Stimulated activated CD8-positive, alpha-beta memory T cell treated with anti-CD3 and anti-CD28 coated beads, Interleukin-15, amount 100 ng/mL, for 48 hours (primary cell): ENCODE data around the gene MMS19.
"Not testable (repeated sequence)": the region's sequence is repeated elsewhere in the genome, so short reads cannot be mapped to it uniquely, and the experiment has no call there.

Experiments
- DNase-seq, 2 donors: peaks; one replicate each; pipeline ENCODE4 v3.0.0-alpha.2; 2020; ENCODE audit warnings: low read depth in 2 of 2

The MMS19 gene

DNA sequence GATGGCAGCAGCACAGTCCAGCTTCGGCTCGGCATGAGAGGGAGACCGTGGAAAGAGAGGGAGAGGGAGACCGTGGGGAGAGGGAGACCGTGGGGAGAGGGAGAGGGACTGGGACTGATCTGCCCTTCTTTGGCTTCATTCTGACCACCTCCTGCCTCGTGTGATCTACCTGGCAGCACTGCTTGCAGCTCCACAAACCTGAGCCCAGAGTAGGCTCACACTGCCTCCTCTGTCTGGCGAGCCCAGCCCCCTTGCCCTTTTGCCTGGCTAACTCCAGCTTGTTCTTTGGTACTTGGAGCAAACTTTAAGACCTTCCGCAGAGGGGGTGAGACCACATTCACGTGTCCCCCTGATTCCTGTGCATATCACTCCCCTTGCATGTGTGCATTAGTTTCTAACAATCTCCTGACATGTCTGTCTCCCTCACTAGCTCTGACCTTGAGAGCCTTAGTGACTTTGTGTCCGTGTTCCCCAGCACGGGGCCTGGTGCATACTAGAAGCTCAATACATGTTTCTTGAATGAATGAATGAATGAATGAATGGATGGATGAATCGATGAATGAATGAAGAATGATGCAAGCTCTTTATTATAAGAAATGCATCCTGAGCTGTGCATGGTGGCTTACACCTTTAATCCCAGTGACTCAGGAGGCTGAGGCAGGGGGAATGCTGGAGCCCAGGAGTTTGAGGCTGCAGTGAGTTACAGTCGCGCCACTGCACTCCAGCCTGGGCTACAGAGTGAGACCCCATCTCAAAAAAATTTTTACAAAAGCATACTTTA is 31.7 kb upstream of the MMS19 start:
- no peak for DNase-seq

DNA sequence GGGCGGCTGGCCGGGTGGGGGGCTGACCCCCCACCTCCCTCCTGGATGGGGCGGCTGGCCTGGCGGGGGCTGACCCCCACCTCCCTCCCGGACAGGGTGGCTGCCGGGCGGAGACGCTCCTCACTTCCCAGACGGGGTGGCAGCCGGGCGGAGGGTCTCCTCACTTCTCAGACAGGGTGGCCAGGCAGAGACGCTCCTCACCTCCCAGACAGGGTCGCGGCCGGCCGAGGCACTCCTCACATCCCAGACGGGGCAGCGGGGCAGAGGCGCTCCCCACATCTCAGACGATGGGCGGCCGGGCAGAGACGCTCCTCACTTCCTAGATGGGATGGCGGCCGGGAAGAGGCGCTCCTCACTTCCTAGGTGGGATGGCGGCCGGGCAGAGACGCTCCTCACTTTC is 30.7 kb upstream of the MMS19 start:
- DNase-seq, result not testable (repeated sequence)

DNA sequence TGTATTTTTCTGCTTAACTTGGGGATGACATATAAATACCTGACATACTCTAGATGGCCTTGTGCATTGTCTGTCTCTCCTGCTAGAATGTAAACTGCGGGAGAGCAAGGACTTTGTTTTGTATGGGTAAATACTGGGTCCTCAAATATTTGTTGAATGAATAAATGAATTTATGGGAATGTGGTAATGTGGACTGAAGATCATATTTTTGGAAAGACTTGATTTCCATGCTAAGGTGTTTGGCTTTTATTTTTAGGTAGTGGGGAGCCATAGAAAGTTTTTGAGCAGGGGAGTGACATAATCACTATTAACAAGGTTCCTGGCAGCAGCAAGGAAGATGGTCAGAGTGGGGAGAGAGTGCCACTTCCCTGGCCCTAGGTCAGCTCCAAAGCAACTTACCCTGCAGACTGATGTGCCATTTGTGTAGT is 27.5 kb upstream of the MMS19 start:
- DNase-seq, result no peak

DNA sequence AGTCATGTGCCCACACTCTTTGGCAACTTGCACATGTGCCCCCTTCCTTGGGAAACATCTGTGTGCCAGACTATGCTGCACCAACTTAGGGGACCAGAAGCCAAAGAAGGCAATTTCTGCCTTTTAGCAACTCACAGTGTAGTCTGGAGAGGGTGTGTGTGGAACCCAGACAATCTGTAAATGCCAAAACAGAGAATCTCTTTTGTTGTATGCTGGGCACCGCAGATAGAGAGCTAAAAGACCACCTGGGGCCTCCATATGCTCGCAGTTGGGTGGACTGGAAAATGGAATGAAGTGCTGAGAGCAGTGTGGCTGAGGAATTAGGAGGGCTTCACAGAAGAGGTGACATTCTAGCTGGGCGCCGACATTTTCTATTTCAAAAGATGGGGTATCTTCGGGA is 26.9 kb upstream of the MMS19 start:
- DNase-seq, result no peak

DNA sequence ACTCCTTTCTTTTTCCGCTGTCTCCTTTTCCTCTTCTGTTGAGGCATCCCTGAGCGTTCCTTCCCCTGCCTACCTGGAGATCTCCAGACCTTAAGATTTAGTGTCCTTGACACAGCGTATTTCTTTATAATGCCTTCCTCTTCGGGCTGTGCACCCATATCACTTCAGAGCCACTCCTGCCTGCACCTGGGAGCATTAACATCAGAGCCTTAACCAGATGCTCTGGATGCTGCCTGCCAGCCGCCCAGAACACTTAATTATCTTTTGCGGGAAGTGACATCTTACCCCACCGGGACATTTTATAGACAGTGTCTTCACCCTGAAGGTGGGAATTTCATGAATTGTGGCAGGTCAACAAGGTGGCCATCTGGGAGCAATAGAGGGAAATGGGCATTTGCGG is 24.7 kb upstream of the MMS19 start:
- no peak for DNase-seq

DNA sequence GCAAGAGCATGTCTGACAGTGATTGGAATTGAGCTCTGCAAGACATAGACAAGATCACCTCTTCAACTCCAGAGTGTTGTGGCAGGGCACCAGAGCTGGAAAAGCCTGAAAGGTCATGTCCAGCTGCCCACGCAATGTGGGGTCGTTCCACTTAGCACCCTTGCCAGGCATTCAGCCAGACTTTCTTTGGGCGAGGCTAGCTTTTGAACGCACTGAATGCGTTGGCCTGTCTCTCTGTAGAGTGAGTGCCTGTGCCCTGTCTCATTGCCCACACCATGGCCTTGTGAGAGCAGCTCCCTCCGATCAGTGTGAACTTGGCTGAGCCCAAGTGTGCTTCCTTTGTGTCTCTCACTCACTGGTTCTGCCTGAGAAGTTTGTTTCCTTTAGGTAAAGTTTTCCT is 23.8 kb upstream of the MMS19 start:
- no peak for DNase-seq

DNA sequence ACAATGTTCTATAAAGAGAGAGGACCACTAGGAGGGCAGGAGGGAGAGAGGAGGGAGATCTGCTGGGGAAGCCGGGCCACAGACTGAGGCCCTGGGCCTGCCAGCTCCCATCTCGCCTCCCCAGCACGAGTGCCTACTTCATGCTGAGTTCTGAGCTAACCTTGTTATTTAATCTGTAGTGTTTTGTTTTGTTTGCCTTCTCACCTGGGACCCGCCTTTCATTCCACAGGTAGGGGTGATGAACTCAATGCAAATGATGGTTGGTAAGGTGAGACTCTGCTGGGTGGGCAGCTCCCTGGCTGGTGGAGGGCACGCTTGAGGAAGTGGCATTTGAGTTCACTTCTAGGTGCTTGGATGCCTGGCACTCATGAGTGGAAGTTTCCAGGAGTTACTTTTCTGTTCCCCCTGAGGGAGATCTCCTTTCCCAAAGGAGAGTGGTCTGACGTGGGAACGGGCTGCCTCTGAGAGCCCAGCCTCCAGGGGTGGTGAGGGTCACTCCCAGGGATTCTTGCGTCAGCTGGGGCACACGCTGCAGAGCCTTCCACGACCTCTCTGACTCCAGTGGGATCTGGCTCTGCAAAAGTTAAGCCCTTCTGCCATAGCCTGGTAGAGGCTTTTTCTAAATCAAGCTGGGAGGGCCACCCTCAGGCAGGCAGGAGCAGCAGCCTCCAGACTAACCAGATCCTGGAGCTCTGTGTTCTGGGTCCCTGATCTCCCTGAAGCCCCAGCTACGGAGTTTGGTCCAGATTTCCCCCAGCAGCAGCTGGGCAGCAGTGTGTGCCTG is 22.9 kb upstream of the MMS19 start:
- no peak for DNase-seq

DNA sequence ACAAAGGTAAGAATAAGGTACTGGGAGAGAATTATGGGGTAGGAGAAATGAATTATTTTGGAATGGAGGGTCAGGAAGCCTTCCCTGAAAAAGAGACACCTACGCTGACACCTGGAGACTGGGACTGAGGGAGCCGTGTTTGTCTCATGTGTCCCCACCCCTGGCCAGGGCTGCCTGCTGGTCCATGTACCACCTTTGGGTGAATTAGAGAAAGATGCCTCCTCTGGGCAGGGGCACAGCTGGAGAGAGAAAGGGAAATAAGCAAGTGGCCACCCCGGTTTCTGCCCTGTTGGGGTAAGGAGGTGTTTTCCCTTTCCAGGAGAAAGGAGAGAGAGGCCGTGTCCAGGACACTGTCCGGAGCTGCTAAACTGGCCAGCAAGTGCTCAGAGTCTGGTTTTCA is 22.3 kb upstream of the MMS19 start:
- DNase-seq, result no peak

DNA sequence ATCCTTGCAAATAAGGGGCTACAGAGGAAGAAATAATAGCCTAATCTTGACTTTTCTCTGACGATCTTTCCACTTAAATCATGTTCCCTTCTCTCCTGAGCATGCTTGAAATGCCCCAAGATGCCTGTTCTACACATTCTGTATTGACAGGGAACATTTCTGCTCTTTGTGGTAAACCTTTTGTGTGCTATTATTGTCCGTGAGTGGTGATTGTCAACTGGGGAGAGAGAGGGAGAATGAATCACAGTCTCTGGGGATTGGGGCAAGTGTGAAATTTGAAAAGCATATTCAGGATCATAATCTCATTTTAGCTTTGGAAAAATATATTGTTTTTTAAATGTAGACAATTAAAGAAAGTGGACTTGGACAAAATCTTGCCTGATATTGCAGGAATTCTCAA is 21.1 kb upstream of the MMS19 start:
- DNase-seq, result no peak

DNA sequence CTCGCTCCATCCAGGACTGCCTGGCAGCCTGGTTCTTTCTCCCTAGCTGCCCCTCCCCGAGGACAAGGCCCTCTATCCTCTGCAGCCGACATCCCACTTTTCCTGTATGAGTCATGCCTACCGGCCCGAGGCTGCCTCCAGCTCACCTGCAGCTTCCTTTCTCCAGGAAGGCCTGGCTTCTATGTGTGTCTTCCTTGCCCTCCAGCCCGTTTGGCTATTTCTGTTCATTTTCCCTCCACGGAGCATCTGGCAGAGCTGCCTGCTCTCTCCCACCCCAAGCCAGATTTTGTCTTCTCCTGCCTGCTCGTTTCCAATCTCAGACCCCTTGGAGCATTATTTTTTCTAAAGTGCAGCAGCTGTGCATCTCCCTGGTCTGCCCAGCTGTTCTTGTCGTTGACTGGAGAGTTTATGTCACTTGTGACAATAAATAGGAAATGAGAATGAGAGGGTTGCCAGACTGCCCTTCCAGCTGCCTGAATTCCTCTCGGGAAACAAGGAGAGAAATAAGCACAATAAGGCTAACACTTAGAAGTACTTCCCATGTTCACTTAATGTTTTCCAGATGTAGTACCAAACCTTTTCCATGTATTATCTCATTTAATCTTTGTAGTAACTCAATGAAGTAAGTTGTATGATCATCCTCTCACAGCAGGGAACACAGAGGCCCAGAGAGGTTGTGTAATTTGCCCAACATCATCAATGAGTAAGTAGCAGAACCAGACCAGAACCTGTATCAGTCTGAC is 20.2 kb upstream of the MMS19 start:
- DNase-seq, result no peak

DNA sequence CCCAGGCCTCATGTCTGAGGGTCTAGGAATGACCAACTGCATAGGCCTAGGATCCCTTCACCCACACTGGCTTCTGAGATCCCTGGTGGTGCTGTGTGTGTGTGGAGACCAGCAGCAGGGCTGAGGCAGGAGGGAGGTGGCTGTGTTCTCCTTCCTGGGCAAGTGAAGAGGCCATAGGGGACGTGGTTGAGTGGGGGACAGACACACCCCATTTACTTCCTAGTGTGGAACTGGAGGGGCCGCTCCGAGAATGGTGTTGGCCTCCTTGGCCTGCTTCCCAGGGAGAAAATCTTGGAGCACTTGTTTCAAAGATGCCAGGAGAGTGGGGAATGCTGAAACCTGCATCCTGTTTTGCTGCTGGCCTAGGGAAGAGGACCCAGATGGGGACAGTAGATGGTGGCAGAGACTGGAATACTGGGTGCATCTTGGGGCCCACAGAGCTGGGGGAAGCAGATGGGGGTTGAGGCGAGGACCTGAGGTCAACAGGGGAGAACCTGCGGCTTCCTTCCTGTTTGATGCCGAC is 19.6 kb upstream of the MMS19 start:
- DNase-seq, result no peak

DNA sequence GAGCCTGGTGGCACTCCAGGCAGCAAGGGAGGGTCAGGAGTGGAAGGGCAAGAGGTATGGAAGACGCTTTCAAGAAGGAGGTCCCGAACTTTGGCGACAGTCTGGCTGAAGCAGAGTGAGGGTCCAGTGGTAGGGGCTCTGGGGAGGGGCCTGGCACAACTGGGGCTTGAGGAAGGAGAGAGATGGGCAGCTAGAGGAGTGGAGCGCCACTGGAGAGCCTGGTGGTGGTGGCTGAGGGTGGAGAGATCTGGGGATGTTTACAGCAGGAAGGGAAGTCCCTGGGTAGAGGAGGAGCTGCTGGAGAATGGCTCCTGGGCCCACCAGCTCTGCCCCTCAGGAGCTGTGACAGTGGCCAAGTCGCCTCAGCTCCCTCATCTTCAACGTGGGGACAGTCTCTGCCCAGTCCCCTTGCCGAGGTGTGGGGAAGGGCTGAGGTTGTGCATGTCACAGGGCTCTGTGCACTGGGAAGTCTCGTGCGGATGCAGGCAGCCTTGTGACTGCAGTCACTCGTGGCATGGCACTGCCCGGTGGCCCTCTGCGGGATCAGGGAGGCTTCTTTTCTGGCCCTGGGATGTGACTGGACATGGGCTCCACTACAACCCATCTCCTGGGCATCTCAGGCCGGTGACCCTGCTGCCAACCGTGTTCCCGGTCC is 19.0 kb upstream of the MMS19 start:
- no peak for DNase-seq

DNA sequence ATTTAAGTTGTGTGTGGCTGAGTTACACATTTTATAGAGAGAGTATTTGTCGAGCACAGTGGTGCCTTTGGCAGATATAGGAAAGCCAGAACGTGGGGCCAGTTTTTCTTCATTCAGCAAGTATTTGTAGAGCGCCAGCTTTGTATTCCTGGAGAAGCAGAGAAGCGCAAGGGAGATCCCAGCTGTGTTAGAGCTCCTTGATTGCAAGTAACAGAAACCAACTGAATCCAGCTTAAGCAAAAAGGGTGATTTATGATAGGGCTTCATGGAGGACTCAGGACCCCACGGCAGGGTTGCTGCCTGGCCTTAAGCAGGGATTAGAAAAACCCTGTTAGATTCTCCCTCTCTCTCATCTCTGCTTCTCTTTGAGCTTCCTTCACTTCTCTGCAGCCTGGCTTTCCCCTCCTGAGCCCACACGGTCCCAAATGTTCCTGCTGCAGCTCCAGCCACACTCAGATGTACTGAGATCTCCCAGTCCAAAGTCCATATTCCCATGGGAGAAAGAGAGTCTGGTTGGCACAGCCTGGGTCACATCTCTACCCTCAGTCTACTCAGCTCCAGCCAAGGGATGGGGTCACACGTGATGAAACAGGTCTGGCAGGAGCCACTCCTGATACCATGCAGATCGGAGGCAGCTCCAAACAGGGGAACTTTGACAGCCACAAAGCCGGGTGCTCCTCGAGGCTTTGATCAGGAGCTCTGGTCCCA is 17.2 kb upstream of the MMS19 start:
- DNase-seq, result no peak

DNA sequence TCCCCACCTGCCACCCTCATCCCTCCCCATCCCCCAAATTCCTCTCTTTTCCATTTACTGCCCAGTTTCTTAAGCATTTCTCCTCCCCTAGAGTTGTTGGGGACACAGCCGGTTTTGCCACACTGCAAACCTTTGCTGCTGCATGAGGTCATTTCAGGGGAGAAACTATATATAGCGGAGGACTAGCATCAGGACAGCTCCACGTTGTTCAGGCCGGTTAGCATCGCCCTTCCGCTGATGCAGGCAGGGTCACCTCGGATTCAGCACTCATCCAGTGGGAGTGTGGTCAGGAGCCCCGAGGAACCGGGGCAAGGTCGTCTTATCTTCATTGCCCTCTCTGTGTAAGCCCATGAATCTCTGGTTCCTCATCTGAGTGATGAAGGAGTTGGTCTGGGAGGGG is 16.1 kb upstream of the MMS19 start:
- no peak for DNase-seq

DNA sequence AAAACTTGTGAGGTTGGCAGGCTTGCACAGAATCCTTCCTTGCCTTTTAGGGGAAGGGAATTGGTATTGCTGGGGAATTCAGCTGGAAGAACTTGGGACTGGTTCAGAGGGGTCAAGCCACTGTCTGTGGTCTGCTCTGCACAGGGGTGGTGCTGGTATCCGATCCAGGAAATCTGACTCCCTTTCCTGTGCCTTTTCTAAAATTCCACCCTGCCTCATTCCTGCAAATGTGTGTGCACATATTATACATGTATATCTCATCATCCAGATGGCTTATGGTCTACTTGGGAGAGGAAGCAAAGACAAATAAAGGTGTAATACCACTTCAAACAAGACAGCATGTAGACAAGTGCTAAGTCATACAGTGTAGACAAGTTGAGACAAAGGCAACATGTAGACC is 14.8 kb upstream of the MMS19 start:
- DNase-seq, result no peak

DNA sequence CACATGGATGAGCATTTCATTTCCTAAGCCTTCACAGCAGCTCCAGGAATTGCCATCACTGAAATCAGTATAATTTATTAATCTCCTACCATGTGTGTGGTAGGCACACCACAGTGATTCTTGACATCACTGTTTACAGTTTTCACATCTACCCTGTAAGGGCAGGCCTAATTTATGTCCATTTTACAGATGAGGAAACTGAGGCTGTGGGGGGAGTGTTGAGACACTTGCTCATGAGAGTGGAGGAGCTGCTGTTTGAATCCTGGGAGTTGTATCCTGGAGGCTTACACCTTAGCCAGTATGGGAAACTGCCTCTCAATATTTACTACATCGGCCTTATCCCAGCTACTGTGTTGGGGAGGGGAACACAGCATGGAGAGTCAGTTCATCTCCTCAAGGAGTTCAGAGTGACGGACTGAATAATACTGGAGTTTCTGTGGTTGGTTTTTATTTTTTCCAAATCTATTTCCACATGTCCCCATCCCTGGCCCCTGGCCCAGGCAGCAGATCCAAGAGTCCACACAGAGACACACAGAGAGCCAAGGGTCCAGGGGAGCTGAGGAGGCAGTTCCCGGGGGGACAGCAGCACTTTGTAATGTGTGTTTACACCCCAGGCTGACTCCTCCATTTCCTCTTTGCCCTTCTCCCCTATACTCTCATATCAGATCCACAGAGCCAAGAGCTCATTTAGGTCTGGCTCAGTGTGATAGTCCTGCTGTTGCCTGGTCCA is 13.7 kb upstream of the MMS19 start:
- DNase-seq, result no peak

DNA sequence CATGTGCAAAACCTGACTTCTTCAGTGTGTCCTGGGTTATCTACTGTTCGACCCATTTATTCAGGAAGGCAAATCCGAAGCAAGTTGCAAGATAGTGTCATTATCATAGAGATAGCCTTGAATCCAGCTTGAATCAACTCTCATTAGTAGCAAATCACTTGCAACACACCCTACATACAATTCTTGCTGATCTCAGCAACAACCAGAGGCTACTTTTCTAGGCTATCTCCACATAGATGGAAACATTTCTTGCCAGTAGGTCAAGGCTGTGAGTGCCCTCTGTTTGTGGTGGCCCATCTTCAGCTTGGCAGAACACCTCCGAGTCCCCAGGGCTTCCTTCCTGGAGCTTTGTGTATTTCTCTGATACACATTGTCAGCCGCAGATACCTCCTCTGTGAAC is 12.5 kb upstream of the MMS19 start:
- DNase-seq, result no peak

DNA sequence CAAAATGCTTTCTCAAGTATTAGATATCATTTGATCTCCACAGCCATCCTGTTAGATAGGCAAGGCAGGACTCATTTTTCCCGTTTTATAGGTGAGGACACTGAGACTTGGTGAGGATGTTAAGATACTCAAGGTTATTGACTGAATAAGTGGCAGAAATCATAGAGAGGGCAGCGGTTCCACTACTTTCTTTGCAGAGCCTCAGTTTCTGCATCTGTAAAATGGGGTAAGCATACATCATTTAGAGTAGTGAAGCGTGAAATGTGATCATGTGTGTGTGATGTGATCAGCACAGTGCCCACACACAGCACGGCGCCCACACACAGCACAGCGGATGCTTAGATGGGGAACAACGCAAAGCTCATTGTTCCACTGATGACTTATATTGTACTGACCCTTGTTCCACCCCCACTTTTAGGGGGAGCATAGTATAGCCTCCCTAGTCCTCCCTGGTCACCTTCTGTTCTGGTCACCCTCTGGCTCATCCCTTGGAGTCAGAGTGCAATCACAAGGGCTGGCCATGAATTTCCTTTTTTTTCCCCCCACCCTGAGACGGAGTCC is 11.0 kb upstream of the MMS19 start:
- DNase-seq, result no peak

DNA sequence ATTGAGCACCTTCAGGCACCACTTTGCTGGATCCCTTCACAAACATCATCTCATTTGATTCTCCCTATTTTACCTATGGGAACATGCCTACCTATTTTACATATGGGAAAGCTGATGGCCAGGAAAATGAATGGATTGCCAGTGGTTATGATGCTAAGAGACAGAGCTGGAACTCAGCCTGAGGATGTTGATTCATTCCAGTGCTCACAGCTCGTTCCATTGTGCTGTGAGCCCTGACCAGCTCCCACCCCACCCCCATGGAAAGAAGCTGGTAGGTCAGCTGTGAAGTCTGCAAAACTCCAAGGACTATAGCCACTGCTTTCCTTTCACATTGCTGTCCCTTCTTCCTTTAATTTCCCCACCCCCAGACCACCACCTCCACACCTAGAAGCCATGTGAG is 10.1 kb upstream of the MMS19 start:
- no peak for DNase-seq
